GM19025 (cell line): ENCODE measurements around the gene STAG3.
"Not testable (repeated sequence)": the region's sequence is repeated elsewhere in the genome, so short reads cannot be mapped to it uniquely, and the experiment has no call there.

ENCODE experiments used
- ATAC-seq: cut with Tn5 transposase; IDR thresholded peaks from one replicate; pipeline ENCODE4 v1.9.1; 2021; ENCODE audit warnings: mild to moderate bottlenecking, low read depth, moderate library complexity; ENCODE audit not compliant: unreplicated experiment

The STAG3 gene, protein sequence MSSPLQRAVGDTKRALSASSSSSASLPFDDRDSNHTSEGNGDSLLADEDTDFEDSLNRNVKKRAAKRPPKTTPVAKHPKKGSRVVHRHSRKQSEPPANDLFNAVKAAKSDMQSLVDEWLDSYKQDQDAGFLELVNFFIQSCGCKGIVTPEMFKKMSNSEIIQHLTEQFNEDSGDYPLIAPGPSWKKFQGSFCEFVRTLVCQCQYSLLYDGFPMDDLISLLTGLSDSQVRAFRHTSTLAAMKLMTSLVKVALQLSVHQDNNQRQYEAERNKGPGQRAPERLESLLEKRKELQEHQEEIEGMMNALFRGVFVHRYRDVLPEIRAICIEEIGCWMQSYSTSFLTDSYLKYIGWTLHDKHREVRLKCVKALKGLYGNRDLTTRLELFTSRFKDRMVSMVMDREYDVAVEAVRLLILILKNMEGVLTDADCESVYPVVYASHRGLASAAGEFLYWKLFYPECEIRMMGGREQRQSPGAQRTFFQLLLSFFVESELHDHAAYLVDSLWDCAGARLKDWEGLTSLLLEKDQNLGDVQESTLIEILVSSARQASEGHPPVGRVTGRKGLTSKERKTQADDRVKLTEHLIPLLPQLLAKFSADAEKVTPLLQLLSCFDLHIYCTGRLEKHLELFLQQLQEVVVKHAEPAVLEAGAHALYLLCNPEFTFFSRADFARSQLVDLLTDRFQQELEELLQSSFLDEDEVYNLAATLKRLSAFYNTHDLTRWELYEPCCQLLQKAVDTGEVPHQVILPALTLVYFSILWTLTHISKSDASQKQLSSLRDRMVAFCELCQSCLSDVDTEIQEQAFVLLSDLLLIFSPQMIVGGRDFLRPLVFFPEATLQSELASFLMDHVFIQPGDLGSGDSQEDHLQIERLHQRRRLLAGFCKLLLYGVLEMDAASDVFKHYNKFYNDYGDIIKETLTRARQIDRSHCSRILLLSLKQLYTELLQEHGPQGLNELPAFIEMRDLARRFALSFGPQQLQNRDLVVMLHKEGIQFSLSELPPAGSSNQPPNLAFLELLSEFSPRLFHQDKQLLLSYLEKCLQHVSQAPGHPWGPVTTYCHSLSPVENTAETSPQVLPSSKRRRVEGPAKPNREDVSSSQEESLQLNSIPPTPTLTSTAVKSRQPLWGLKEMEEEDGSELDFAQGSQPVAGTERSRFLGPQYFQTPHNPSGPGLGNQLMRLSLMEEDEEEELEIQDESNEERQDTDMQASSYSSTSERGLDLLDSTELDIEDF

DNA sequence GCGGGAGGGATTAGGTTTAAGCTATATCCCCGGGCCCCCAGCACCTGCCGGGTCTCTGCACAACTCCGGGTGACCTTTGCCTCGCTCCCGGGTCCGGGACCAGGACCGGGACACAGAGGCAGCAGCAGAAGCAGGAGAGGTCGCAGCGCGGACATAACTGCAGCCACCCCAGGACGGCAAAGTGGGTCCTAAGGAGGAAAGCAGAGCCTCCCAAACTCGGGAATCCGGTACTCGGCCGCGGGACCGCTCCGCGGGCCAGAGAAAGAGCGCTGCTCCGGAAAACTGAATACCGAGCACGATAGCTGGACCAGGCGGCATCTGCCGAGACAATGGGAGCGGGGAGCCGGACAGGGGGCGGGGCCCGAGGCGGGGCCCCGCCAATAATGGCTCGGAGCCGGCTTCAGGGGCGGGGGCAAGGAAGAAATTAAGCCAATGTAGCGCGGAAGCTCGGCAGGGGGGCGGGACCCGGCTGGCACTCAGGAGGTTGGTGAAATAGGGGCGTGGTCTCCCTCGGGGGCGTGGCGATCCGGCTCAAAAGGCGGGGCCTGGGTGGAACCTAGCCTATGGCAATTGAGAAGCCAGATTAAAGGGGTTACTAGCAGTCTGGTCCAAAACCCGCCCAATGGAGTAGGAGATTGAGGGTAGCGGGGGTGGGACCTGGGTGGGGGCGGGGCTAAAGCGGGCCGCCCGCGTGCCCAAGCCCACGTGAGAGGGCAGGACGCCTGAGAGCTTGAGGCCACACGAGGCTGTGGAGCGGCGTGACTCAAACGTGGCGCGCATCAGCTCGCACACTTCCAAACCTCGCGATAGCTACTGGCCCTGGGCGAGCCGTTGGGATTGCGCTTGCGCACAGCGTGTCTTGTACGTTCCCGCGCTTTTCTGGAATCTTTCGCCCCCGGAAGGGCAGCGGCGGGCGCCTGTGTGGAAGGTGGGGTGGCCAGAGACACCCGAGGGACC lies at the start of gene STAG3, which contains the start of gene GPC2:
Gene STAG3, plus strand, starts transcription at position 874 of the 957 bp plus-strand sequence. CDS start 2,639 bp downstream, outside the sequence.
Gene GPC2, minus strand, starts transcription at position 337 of the 957 bp plus-strand sequence. Its CDS starts 182 bp downstream, at position 155.
- ATAC-seq: peak; percentile 84

DNA sequence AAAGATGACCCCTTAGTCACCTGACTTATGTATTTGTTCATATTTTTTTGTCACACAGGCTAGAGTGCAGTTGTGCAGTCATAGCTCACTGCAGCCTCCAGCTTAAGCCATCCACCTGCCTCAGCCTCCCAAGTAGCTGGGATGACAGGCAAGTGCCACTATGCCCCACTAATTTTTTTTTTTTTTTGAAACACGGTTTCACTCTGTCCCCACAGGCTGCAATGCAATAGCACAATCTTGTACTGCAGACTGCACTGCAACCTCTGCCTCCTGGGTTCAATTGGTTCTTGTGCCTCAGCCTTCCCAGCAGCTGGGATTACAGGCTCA lies 49.1 kb upstream of the STAG3 start:
- no peak for ATAC-seq

- not testable (repeated sequence) for ATAC-seq
Observed at GRCh38 chr7:100130220-100130607, 47.5 kb upstream of the STAG3 start.

DNA sequence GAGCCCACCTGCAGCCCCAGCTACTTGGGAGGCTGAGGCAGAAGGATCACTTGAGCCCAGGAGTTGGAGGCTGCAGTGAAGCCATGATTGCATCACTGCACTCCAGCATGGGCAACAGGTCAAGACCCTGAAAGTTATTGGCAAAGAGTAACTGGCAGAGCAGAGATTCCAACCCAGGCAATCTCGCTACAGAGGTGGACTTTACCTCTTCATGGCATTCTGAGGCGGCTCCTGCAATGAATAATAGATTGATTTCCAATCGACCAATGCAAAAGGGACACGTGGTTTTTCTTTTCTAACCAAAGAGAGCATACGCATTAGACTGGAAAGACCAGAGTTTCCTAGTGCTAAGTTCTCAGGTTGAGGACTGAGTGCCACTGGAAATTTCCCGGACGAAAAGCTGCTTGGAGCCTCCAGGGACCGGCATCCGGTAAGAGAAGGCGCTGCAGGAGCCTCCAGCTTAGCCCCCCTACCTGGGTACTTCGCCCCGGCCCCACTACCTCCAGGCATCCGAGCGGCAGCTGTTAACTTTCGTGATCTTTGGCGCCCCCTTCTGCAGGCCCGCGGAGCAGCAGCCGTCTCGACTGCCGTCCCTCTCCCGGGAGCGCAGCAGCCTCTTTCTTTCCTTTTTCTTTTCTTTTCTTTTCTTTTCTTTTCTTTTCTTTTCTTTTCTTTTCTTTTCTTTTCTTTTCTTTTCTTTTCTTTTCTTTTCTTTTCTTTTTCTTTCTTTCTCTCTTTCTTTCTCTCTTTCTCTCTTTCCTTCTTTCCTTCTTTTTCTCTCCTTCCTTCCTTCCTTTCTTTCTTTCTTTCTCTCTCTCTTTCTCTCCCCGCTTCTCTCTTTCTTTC lies 46.9 kb upstream of the STAG3 start:
- ATAC-seq: no peak

DNA sequence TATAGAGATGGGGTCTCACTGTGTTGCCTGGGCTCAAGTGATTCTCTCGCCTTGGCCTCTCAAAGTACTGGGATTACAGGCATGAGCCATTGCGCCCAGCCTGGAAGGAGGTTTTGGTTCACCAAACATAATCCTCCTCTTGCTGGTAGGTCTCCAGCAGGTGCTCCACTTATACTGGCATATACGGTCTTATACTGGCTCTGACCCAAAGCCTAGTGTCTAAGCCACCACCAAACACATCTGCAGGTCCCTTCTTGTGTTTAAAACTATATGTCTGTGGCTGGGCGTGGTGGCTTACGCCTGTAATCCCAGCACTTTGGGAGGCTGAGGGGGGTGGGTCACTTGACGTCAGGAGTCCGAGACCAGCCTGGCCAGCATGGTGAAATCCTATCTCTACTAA lies 45.6 kb upstream of the STAG3 start:
- no peak for ATAC-seq

DNA sequence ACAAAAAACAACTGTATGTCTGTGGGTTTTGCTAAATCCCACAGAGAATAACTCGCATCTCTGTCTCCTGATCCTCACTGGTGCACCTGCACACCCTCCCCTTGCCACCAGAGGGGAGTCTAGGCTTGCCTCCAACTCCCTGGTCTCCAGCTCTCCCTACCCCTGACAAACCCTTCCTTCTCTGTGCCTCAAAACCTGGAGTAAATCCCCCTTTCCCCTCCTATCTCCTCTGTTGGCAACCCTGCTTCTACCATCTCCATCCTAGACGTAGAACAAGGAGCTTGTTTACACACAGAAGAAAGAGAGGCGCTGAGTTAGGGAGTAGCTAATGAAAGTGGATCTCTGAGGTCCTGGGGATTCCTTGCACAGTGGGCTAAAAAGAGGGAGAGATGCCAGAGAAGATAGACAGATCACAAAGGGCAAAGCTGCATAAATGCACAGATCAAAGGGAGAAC lies 45.0 kb upstream of the STAG3 start:
- ATAC-seq: peak; percentile 67

DNA sequence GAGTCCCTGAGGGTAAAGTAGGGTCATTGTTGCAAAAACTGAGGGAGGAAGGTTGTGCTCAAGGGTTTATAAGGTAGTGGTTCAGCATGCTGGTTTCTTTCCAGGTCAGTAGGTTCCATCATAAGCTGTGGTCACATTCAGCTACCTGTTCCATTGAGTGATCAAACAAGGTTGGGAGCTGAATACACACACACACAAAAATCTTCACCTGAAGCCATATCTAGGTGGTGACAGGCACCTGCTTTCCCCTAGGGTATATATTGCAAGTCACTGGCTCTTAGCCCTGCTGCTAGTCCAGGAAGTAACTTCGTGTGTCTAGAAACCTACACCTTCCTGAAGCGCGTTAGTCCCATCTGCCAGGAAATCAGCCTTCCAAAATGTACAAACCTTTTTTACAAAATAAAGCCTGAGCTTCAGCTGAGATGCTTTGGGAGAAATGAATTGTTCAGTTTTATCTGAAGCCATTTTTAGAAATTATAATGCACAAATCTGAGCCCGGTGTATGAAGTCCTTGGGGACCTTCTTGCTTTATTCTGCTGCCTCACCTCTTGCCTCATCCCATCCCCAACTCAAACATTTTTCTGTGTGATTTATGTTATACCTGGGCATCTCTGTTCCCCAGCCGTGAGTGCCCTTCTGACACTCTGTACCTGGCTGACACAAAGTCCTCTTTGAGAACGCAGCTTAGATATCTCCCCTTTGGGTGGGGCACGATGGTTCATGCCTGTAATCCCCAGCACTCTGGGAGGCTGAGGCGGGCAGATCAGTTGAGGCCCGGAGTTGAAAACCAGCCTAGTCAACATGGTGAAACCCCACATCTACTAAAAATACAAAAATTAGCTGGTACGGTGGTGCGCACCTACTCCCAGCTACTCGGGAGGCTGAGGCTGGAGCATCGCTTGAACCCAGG lies 39.6 kb upstream of the STAG3 start:
- ATAC-seq: no peak

DNA sequence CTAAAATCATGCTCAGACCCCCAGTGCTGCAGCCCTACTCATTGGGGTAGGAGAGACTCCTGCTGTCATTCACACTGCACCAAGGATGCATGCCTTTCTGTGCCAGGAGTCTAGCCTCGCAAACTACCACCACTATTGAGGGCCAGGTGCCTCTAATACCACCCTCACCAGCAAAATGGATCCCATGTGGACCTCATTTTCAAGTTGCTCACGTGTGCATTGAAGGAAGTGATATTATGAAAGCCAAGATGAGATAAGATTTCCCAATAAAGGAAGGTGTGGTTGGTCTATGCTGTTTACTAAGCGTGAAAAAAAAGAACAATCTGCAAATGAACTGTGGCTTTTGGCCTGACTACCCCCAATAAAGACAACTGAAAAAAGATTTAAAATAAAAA lies 36.2 kb upstream of the STAG3 start:
- no peak for ATAC-seq

DNA sequence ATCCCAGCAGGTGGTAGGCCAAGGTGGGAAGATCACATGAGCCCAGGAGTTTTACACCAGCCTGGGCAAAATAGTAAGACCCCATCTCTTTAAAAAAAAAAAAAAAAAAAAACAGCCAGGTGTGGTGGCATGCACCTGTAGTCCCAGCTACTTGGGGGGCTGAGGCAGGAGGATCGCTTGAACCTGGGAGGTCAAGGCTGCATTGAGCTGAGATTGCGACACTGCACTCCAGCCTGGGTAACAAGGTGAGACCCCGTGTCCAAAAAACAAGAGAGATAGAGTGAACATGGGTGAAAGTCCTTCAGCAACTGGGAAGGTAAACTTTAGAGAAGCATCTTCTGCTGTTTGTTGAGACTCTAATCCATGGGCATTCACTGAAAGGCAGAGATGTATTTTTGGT lies 35.3 kb upstream of the STAG3 start:
- no peak for ATAC-seq

DNA sequence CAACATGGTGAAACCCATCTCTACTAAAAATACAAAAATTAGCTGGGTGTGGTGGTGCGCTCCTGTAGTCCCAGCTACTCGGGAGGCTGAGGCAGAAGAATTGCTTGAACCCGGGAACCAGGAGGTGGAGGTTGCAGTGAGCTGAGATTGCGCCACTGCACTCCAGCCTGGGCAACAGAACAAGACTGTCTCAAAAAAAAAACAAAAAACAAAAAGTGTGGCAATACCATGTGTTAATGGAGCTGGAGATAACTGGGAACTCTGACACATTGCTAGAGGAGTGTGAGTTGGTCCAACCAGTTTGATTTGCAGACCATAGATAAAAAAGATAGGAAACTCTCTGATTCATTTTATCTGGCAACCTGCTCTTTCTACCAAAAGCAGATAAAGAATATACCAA lies 31.4 kb upstream of the STAG3 start:
- not testable (repeated sequence) for ATAC-seq

- no peak for ATAC-seq
Observed at GRCh38 chr7:100147278-100147677, 30.4 kb upstream of the STAG3 start.

GRCh38 chr7:100148225-100148558 lies 29.5 kb upstream of the STAG3 start:
- ATAC-seq: no peak

- ATAC-seq: peak; percentile 97
Observed at GRCh38 chr7:100148559-100149328, 29.0 kb upstream of the STAG3 start, which contains the start of gene LAMTOR4. TSS of gene LAMTOR4 (plus strand) at chr7:100148918. CDS start at chr7:100148973, 55 bp downstream.

DNA sequence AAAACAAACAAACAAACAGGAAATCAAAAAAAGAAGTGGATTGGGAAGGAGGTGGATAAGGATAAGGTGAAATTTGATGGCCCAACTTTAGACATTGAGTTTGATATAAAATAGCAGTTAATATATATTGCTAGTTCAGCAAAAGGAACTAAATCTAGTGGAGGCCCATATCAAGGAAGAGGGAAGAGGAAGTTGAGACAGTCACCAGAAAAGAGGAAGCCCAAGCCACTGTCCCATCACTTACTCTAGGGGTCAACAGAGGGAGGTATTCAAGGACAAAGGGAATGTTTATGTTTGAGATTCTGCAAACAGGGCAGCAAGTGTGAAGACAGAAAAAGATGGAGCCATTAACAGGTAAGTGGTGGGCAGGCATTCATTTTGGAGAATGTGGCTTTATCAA lies 25.3 kb upstream of the STAG3 start:
- ATAC-seq: no peak

DNA sequence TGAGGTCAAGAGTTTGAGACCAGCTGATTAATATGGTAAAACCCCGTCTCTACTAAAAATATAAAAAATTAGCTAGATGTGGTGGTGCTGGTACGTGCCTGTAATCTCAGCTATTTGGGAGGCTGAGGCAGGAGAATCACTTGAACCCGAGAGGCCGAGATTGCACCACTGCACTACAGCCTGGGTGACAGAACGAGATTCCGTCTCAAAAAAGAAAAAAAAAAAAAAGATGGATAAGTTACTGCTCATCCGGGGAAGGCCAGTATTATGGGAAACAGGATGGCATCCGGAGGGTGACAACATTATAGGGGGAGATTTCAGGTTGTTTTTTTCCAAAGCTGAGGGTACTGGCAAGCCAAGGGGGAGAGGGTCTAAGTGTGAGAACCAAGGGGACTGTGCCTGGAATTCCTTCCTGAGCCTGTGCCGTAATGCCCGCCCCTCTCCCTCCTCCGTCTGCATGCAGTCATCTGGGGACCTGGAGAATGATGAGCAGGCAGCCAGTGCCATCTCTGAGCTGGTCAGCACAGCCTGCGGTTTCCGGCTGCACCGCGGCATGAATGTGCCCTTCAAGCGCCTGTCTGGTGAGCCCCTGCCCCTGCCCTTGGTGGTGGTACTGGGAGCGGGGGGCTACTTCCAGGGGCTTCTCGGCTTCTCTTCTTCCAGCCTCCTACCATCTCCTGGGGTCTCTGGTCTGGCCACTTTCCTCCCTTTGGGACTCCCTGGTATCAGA lies 24.6 kb upstream of the STAG3 start:
- no peak for ATAC-seq
